Erythroblast (primary cell): ENCODE data around the gene ZNF143.

Experiments used
- GATA1 ChIP-seq: IDR thresholded peaks from 2 replicates; pipeline ENCODE4 v1.6.1; 2011; ENCODE audit warnings: low read depth, mild to moderate bottlenecking, control low read depth, low read length, moderate library complexity
- POLR2A ChIP-seq: IDR thresholded peaks from 2 replicates; pipeline ENCODE4 v1.6.1; 2011; ENCODE audit warnings: mild to moderate bottlenecking, low read length

DNA sequence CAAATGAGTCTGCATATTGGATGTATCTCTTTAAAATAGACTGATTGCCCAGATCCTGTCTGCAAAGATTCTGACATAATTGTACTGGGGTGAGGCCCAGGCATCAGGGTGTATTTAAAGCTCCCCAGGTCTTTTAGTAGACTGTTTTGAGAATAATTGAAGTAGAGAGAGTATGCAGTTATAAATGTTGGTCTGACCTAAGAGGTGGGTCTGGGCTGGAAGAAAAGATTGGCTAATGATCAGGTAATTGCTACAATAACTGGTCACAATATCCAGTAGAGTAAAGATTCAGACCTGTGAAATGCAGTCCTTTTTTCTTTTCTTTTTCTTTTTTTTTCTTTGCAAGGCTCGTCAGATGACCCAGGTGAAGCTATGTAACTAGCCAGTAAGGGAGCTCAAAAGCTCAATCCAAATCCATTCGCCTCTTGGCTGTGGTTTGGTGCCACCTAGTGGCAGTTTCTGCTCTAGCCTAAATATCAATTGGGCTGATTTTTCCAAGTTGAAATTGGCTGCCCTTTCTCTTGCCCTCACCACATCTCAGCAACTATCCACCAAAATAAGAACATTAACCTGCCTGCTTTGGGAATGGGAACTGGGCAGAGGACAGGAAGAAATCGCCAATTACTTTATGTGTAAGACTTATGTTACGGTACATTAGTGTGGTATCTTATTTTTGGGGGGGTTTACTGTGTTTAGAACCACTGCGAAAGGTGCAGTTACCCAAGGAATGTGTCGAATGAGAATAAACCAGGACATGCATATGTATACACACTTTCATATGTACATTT, 45.9 kb downstream of the ZNF143 start:
- TF ChIP-seq POLR2A = no peak
- no peak for TF ChIP-seq GATA1
